Mucosa of gallbladder (tissue), 1 donor: ENCODE measurements around the gene ARHGEF19. TPM values are rescaled to one million over a fixed set of nuclear protein-coding genes. Genes with fewer than 3 reads are reported as not detected.

Experiments
- DNase-seq: peaks from one replicate; pipeline ENCODE4 v3.0.0-alpha.2; 2020; ENCODE audit warnings: low spot score
- total RNA-seq: library from RNA; stranded (reverse); gene quantifications from one replicate; pipeline ENCODE4 v1.2.1, GENCODE V29; 2021
- donor health status: DM: no; HTN: no; CAD: no.

ARHGEF19 gene
- total RNA-seq, 1 donor from 2014 or later = 6.4 TPM

GRCh38 chr1:16149702-16150488 is 62.6 kb downstream of the ARHGEF19 start:
- no peak for DNase-seq

GRCh38 chr1:16149146-16149545 is 63.3 kb downstream of the ARHGEF19 start:
- no peak for DNase-seq

- DNase-seq = no peak
These were observed 63.9 kb downstream of the ARHGEF19 start for GRCh38 chr1:16148329-16149092.

Other genes starting within 250 kb of the ARHGEF19 start
- 41.3 TPM for gene ZBTB17, start 236.6 kb downstream of the ARHGEF19 start, total RNA-seq
- gene SRARP, start 208.4 kb downstream of the ARHGEF19 start, total RNA-seq = not detected
- 187 TPM for gene HSPB7, start 194.6 kb downstream of the ARHGEF19 start, total RNA-seq
- 0.32 TPM for gene CLCNKA, start 190.6 kb downstream of the ARHGEF19 start, total RNA-seq
- 0.63 TPM for gene CLCNKB, start 168.9 kb downstream of the ARHGEF19 start, total RNA-seq
- 4.7 TPM for gene FAM131C, start 139.0 kb downstream of the ARHGEF19 start, total RNA-seq
- gene EPHA2, start 56.6 kb downstream of the ARHGEF19 start, total RNA-seq = 37.2 TPM
- 20.6 TPM for gene CPLANE2, start 24.5 kb upstream of the ARHGEF19 start, total RNA-seq
- gene FBXO42, start 139.8 kb upstream of the ARHGEF19 start, total RNA-seq = 20.8 TPM
- 134 TPM for gene SZRD1, start 154.6 kb upstream of the ARHGEF19 start, total RNA-seq
- gene SPATA21, start 224.8 kb upstream of the ARHGEF19 start, total RNA-seq = not detected
- 46.4 TPM for gene NECAP2, start 228.1 kb upstream of the ARHGEF19 start, total RNA-seq